Suprapubic skin (tissue), 4 donors: ENCODE results near the gene CAMTA1.

ENCODE experiments used
- CTCF ChIP-seq, 2 donors: fragments of 200-600 bp in 1 of 2; fragments of 450-650 bp in 1 of 2; sonication (generic) in 1 of 2; IDR thresholded peaks; one replicate each; pipeline ENCODE4 v1.5.1; 2016 to 2019; ENCODE audit warnings: antibody characterized with exemption in 2 of 2, mild to moderate bottlenecking in 1 of 2, moderate library complexity in 1 of 2
- EP300 ChIP-seq: sonication (generic); formaldehyde crosslinking; IDR thresholded peaks from one replicate; pipeline ENCODE4 v1.6.1; 2017; ENCODE audit warnings: antibody characterized with exemption
- POLR2A ChIP-seq, 2 donors: fragments of 450-650 bp; IDR thresholded peaks; one replicate each; pipeline ENCODE4 v1.6.1; 2017; ENCODE audit warnings: antibody characterized with exemption in 2 of 2, mild to moderate bottlenecking in 2 of 2, moderate library complexity in 2 of 2
- POLR2AphosphoS5 ChIP-seq, 3 donors: sonication (generic); formaldehyde crosslinking; IDR thresholded peaks; one replicate each; pipeline ENCODE4 v1.6.1; 2017; ENCODE audit warnings: antibody characterized with exemption in 3 of 3

GRCh38 chr1:7722670-7723012, 937.4 kb downstream of the CAMTA1 start:
- TF ChIP-seq CTCF (IDR thresholded peaks at IDR 0.05), result no peak
- no peak for TF ChIP-seq POLR2A (IDR thresholded peaks at IDR 0.05)
- no peak for TF ChIP-seq EP300
- TF ChIP-seq POLR2AphosphoS5 (IDR thresholded peaks at IDR 0.05), result no peak
